KG1 (cell line): ENCODE measurements around the gene ARL8A.
"Not testable (repeated sequence)": the region's sequence is repeated elsewhere in the genome, so short reads cannot be mapped to it uniquely, and the experiment has no call there.

Experiments
- DNase-seq: peaks from one replicate; lab custom pipeline; 2025; lab: John Stamatoyannopoulos, UW

ARL8A gene

GRCh38 chr1:202113690-202114300 lies 30.7 kb downstream of the ARL8A start:
- no peak for DNase-seq

- no peak for DNase-seq
These were observed 31.5 kb downstream of the ARL8A start for GRCh38 chr1:202112859-202113689.

DNA sequence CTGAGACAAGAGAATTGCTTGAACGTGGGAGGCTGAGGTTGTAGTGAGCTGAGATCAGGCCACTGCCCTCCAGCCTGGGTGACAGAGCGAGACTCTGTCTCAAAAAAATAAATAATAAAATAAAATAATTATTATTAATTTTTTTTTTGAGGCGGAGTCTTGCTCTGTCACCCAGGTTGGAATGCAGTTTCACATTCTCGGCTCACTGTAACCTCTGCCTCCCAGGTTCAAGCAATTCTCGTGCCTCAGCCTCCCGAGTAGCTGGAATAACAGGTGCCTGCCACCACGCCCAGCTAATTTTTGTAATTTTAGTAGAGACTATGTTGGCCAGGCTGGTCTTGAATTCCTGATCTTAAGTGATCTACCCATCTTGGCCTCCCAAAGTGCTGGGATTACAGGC lies 32.9 kb downstream of the ARL8A start:
- not testable (repeated sequence) for DNase-seq

DNA sequence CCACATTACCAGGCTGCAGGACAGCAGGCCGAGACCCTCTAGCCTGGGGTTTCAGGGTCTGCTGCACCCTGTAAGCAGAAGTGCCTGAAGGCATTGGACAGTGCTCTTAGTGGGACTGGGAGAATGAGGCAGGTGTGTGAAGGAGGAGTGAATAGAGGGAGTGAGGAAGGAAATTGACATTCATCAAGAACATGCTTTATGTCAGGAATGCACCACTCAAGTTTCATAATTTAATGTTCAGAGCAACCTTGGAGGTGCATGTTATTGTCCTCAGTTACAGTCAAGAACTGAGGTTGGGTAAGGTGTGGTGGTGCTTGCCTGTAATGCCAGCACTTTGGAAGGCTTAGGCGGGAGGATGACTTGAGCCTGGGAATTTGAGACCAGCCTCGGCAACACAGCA lies 33.6 kb downstream of the ARL8A start:
- no peak for DNase-seq

DNA sequence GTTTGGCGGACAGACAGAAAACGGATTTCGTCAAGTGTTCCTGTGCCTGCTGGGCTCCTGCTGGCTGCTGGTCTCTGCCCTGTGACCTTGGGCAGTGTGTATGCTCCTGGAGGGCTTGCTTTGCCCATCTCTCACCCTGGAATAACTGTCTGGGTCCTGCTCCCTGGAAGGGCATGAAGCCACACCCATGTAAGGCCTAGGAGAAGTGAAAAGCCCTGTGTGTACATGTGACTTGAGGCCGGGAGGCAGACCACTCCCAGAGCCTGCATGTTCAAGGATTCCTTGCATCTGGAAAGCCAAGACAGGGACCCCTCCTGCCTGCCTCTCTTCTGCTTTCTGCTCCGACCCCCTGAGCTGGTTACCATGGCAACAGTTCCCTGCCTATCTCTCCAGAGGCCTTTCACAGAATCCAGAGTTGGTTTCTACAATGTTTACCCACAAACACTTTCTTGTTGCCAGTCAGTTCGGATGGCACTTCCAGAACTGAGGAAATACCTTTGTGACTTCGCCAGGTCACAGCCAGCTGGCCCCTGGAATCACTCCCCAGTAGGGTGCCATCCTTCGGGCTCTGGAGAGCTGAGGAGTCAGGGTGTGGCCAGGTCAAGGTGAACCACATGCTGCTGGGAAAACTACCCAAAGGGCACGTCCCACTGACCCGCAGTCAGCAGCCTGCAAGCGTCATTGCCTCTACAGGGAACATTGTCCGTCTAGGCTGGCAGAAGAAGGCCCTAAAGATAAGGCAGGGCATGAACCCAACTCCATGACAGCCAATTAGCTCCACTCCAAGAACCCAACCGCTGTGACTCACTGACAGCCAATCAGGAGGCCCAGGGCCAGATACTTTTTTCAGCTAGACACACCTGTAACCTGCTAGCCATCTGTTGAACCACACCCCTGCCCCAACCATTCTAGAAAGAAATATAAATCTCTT lies 36.5 kb downstream of the ARL8A start:
- DNase-seq = no peak

GRCh38 chr1:202107321-202107761 lies 37.2 kb downstream of the ARL8A start:
- no peak for DNase-seq

DNA sequence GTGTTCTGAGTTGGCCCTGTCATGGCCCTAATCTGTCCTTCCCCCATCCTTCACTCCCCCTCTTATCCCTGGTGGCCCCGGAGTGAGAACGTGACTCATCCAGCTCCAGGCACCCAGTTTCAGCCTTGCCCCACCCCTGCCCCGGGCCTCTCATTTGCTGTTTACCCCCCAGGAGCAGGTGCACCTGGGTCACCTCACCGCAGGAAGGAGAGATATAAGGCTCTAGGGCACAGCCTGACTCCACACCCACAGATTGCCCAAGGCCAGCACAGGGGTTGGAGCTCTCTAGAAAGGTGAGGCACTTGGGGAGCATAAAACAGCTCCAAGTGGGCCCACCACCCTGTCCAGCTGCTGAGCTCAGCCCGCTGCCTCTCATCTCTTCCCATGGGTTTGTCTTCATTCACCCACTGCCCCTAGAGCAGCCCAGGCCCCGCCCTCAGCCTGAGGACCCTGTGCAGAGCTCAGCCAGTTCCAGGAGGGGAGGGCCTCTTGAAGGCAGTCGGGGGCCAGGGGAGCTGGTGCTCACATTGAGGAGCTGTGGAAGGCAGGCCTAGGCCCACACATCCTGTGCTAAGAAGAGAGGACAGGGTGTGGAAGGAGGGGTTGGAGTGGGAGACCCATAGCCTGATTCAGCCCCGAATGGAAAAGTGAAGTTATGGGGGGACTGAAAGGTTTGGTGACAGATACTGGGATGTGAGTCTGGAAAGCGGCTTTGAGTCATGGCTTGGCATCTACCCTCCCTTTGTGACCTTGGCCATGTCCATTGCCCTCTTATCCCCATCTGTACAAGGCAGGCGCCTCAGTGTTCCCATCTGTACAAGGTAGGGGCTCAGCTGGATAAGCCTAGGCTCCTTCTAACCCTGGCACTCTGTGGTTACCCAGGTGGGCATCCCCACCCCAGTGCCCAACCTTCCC lies 37.9 kb downstream of the ARL8A start:
- no peak for DNase-seq

DNA sequence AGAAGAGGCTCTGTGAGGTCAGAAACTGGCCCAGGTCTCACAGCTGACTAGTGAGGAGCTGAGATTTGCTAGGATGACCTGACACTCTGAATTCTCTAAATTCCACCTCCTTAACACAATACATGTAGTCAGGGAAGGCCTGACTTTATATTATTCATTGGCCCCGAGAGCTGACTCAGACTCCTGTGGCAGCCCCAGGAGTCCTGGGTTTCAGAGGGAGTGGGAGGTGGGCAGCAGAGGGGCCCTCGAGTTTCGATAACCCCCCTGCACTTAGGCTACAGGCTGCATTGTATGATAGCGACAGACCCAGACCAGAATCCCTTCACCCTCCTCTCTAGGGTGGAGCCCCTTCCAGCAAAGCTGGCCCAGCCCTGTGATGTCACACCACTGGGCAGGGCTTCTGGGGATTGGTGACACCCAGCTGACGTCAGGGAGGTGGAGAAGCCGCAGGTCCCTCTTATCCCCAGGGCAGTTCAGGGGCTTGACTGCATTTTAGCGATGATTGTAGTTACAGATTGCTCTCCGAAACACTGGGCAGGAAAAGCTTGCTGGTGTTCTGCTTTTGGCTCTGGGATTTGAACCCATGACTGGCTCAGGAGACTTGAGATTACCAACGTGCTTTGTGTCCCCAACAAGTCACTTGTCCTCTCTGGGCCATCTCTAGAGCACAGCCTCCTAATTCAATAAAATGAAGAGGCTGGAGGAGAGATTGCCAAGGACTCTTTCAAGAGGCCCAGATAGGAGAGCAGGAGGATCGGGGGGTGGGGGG lies 38.8 kb downstream of the ARL8A start:
- DNase-seq = no peak

DNA sequence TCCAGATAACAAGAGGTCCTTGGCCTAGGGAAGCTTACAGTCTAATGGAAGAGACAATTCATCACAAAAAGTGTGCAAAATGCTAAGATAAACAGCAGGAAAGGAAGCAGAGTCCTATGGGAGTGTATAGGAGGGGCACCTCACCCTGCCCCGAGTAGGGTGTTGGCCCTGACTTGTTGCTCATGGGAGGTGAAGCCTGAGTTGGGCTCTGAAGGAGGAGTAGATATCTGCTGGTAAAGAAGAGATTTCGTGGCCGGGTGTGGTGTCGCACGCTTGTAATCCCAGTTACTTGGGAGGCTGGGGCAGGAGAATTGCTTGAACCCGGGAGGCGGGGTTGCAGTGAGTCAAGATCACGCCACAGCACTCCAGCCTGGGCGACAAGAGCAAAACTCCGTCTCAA lies 40.5 kb downstream of the ARL8A start:
- no peak for DNase-seq

DNA sequence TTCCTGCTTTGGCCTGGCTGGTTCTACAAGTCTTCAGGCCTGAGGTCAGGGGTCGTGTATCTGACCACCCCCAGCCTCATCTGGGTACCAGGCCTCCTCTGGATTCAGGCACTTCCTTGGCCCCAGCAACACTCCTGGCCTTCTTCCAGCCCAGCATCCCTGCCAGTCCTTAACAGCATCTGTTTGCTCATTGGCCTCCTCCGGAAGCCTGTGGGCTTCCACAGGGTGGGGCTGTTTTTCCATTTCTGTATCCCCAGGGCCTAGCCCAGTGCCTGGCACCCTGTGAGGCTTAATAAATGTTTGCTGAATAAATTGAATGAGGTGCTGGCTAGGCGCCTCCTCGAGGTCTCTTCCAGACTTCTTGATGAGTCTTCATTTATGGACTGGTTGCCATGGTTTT lies 43.4 kb downstream of the ARL8A start:
- no peak for DNase-seq

DNA sequence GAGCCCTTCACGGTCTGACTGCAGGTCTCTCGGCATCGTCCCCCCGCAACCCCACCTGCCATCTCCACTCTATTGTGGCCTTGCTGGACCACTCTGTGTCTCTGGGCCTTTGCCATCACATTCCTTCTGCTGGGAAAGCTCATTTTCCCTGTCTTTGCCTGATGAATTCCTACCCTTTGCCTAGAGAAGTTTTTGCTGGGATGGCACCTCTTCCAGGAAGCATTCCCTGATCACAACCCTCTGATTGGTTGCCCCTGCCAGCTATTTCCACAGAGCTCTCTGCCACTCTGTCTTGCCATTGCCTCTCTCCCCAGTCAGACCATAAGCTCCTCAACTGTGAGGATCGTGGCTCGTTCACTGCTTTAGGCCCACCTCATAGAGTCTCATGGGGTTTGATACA lies 50.7 kb downstream of the ARL8A start:
- no peak for DNase-seq

- DNase-seq = no peak
These were observed 53.5 kb downstream of the ARL8A start for GRCh38 chr1:202090994-202091393.

DNA sequence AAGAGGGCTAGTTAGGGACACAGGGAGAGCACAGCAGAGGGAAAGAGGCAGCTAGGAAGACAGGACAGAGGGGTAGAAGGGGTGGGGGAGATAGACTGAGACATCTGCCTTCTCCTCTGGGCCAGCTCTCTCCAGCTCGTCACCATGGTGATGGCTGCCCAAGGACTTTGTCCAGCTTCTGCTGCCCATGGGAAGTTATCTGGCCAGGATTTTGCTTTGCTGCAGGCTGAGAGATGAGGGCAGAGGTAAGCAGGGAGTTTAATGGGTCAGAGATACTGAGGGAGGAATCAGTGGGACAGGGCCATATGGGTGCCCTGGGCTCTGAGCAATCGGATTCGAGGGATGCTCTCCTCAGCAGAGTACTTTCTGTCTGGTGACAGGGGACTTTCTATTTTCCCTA lies 56.3 kb downstream of the ARL8A start:
- no peak for DNase-seq

GRCh38 chr1:202086579-202087350 lies 57.8 kb downstream of the ARL8A start:
- no peak for DNase-seq

GRCh38 chr1:202085682-202086373 lies 58.7 kb downstream of the ARL8A start:
- DNase-seq = no peak

- DNase-seq = no peak
These were observed 59.5 kb downstream of the ARL8A start for GRCh38 chr1:202084791-202085681.
